Loucy (cell line): ENCODE results near the gene CD36.

ENCODE experiments used
- H2AFZ ChIP-seq: fragments of 200-600 bp; sonication (generic); 2 replicates; pipeline ENCODE4 v1.6.0; 2016; ENCODE audit warnings: antibody characterized with exemption, mild to moderate bottlenecking, low read length, moderate library complexity
- H3F3A ChIP-seq: fragments of 200-600 bp; 2 replicates; pipeline ENCODE4 v1.6.0; 2016; ENCODE audit warnings: antibody characterized with exemption, low read depth, mild to moderate bottlenecking
- H3K27me3 ChIP-seq: fragments of 200-600 bp; sonication (generic); 2 replicates; pipeline ENCODE4 v1.6.1; 2014; ENCODE audit warnings: low read length, mild to moderate bottlenecking; ENCODE audit not compliant: insufficient read depth, poor library complexity, severe bottlenecking
- H3K36me3 ChIP-seq: fragments of 200-600 bp; sonication (generic); 2 replicates; pipeline ENCODE4 v1.6.1; 2016; ENCODE audit warnings: low read length; ENCODE audit not compliant: insufficient read depth
- H3K4me1 ChIP-seq: fragments of 200-600 bp; sonication (generic); 2 replicates; pipeline ENCODE4 v1.5.1; 2014; ENCODE audit warnings: low read length, mild to moderate bottlenecking; ENCODE audit not compliant: insufficient read depth, poor library complexity, severe bottlenecking
- H3K4me2 ChIP-seq: fragments of 200-600 bp; sonication (generic); 2 replicates; pipeline ENCODE4 v1.6.0; 2014; ENCODE audit warnings: antibody characterized with exemption, low read length, low read depth, mild to moderate bottlenecking; ENCODE audit not compliant: poor library complexity, severe bottlenecking
- H3K4me3 ChIP-seq: fragments of 200-600 bp; sonication (generic); 2 replicates; pipeline ENCODE4 v1.5.1; 2014; ENCODE audit warnings: low read length, mild to moderate bottlenecking, mixed read lengths; ENCODE audit not compliant: poor library complexity, severe bottlenecking
- H3K79me2 ChIP-seq: fragments of 200-600 bp; sonication (generic); 2 replicates; pipeline ENCODE4 v1.6.1; 2014; ENCODE audit warnings: low read length; ENCODE audit not compliant: insufficient read depth
- H3K9ac ChIP-seq: fragments of 200-600 bp; sonication (generic); 2 replicates; pipeline ENCODE4 v1.6.0; 2014; ENCODE audit warnings: mild to moderate bottlenecking, low read depth, low read length, moderate library complexity; ENCODE audit not compliant: poor library complexity, severe bottlenecking
- H3K9me2 ChIP-seq: fragments of 200-600 bp; sonication (generic); replicated peaks from 2 replicates; pipeline ENCODE4 v1.6.1; 2016; ENCODE audit warnings: low read depth, low read length, mixed read lengths
- H3K9me3 ChIP-seq: fragments of 200-600 bp; sonication (generic); 2 replicates; pipeline ENCODE4 v1.6.1; 2014; ENCODE audit warnings: mild to moderate bottlenecking, antibody characterized with exemption, low read length, low read depth; ENCODE audit not compliant: insufficient read depth
- H4K20me1 ChIP-seq: fragments of 200-600 bp; sonication (generic); 2 replicates; pipeline ENCODE4 v1.6.0; 2014; ENCODE audit warnings: antibody characterized with exemption, low read length, mild to moderate bottlenecking; ENCODE audit not compliant: insufficient read depth, poor library complexity, severe bottlenecking
- EZH2phosphoT487 ChIP-seq: fragments of 200-600 bp; IDR thresholded peaks from 2 replicates; pipeline ENCODE4 v1.6.1; 2018; ENCODE audit warnings: antibody characterized with exemption, mild to moderate bottlenecking, moderate library complexity, borderline replicate concordance
- TF ChIP-seq, protein P1 (sequence below): fragments of 200-600 bp; sonication (generic); conservative IDR thresholded peaks from 2 replicates; pipeline ENCODE4 v1.5.1; 2014; ENCODE audit warnings: mild to moderate bottlenecking, antibody characterized with exemption, low read length

CD36 gene

GRCh38 chr7:80623503-80624252 is 14.8 kb upstream of the CD36 start:
- H2AFZ ChIP-seq: no peak overlapping the region
- no peaks in the 10 kb centered on the region for H3K27me3 ChIP-seq
- H3K4me2 ChIP-seq: no peak overlapping the region
- H3F3A ChIP-seq: no peaks in the 10 kb centered on the region
- H3K36me3 ChIP-seq: no peaks in the 10 kb centered on the region
- H4K20me1 ChIP-seq: no peaks in the 10 kb centered on the region
- TF ChIP-seq, protein P1, sequence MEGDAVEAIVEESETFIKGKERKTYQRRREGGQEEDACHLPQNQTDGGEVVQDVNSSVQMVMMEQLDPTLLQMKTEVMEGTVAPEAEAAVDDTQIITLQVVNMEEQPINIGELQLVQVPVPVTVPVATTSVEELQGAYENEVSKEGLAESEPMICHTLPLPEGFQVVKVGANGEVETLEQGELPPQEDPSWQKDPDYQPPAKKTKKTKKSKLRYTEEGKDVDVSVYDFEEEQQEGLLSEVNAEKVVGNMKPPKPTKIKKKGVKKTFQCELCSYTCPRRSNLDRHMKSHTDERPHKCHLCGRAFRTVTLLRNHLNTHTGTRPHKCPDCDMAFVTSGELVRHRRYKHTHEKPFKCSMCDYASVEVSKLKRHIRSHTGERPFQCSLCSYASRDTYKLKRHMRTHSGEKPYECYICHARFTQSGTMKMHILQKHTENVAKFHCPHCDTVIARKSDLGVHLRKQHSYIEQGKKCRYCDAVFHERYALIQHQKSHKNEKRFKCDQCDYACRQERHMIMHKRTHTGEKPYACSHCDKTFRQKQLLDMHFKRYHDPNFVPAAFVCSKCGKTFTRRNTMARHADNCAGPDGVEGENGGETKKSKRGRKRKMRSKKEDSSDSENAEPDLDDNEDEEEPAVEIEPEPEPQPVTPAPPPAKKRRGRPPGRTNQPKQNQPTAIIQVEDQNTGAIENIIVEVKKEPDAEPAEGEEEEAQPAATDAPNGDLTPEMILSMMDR: no peak
- TF ChIP-seq EZH2phosphoT487: no peak
- H3K79me2 ChIP-seq: no peaks in the 10 kb centered on the region
- no peak overlapping the region for H3K9ac ChIP-seq
- no peaks in the 10 kb centered on the region for H3K9me2 ChIP-seq
- no peaks in the 10 kb centered on the region for H3K4me1 ChIP-seq
- H3K9me3 ChIP-seq: no peaks in the 10 kb centered on the region
- H3K4me3 ChIP-seq: no peak overlapping the region

DNA sequence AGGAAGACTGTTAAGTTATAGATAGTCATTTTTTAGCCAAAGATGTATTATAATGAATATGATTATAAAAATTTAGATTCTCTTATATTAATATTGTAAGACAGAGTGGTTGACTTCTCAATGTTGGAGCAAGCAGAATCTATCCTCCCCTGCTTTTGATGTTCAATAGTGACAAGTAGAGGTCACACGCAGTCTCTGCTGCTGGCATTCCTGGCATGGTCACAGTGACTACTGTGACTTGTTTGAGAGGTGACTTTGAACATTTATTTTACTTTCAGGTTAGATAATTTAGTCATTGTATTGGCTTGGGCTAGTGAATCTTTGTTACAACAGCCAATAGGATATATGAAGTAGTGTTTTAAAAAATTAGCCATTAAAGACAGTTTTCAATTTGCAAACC is 13.7 kb upstream of the CD36 start:
- Histone ChIP-seq H3K4me3 (no peak overlapping the region), H3K36me3 (no peaks in the 10 kb centered on the region), H3K79me2 (no peaks in the 10 kb centered on the region), H3K9me3 (no peaks in the 10 kb centered on the region), H3K27me3 (no peaks in the 10 kb centered on the region), H3F3A (no peaks in the 10 kb centered on the region), H4K20me1 (no peaks in the 10 kb centered on the region), H3K9me2 (no peaks in the 10 kb centered on the region), H3K4me2 (no peak overlapping the region), H3K4me1 (no peaks in the 10 kb centered on the region), H3K9ac (no peak overlapping the region), H2AFZ (no peak overlapping the region)
- no peak for TF ChIP-seq EZH2phosphoT487
- TF ChIP-seq, protein P1: no peak

- Histone ChIP-seq H3K79me2 (no peaks in the 10 kb centered on the region), H3K4me3 (no peak overlapping the region), H3F3A (no peaks in the 10 kb centered on the region), H2AFZ (no peak overlapping the region), H3K4me1 (no peaks in the 10 kb centered on the region), H3K4me2 (no peak overlapping the region), H3K36me3 (no peaks in the 10 kb centered on the region), H3K9me2 (no peaks in the 10 kb centered on the region), H3K27me3 (no peaks in the 10 kb centered on the region), H3K9ac (no peak overlapping the region), H4K20me1 (no peaks in the 10 kb centered on the region), H3K9me3 (no peaks in the 10 kb centered on the region)
- TF ChIP-seq, protein P1: no peak
- no peak for TF ChIP-seq EZH2phosphoT487
These were observed 9.4 kb upstream of the CD36 start for GRCh38 chr7:80629023-80629422.
